Activated CD8-positive, alpha-beta T cell treated with anti-CD3 and anti-CD28 coated beads for 36 hours (primary cell): ENCODE measurements around the gene HACD2. TPM values are rescaled to one million over a fixed set of nuclear protein-coding genes. Genes with fewer than 3 reads are reported as not detected.

Experiments
- ATAC-seq: fragments of 200-7000 bp; cut with Tn5 transposase; one replicate; pipeline ENCODE4 v1.10.0; 2021; ENCODE audit warnings: mild to moderate bottlenecking, moderate library complexity
- CTCF ChIA-PET: fragments of 350-600 bp; sonication (Branson Sonifier 250); formaldehyde crosslinking; loops from one replicate; lab custom pipeline; 2021; ENCODE audit warnings: antibody characterized with exemption; lab: Charles Lee
- POLR2A ChIA-PET: fragments of 350-600 bp; sonication (Branson Sonifier 250); formaldehyde crosslinking; loops from one replicate; lab custom pipeline; 2021; ENCODE audit warnings: antibody characterized with exemption; lab: Charles Lee
- DNase-seq: peaks from one replicate; pipeline ENCODE4 v3.0.0-alpha.2; 2020
- H3K27ac Mint-ChIP-seq: one replicate; pipeline ENCODE4 v1.8.0; 2021; ENCODE audit warnings: mild to moderate bottlenecking, mixed read lengths
- H3K27me3 Mint-ChIP-seq: one replicate; pipeline ENCODE4 v1.8.0; 2021; ENCODE audit warnings: mixed read lengths
- H3K36me3 Mint-ChIP-seq: one replicate; pipeline ENCODE4 v1.8.0; 2021; ENCODE audit warnings: low read depth, mixed read lengths
- H3K4me1 Mint-ChIP-seq: one replicate; pipeline ENCODE4 v1.8.0; 2021; ENCODE audit warnings: low read depth, mixed read lengths
- H3K4me3 Mint-ChIP-seq: one replicate; pipeline ENCODE4 v1.8.0; 2021; ENCODE audit warnings: mild to moderate bottlenecking, moderate library complexity, mixed read lengths
- H3K9me3 Mint-ChIP-seq: one replicate; pipeline ENCODE4 v1.8.0; 2021; ENCODE audit warnings: mixed read lengths
- intact Hi-C: fragments of 100-400 bp; cut with micrococcal nuclease; formaldehyde crosslinking; loops from one replicate; pipeline ENCODE4 v1.10.0; 2022
- total RNA-seq, 2 experiments: library from RNA; stranded (reverse); gene quantifications; one replicate each; pipeline ENCODE4 v1.2.3, GENCODE V29; 2021
- TF ChIP-seq, protein P1 (sequence below): fragments of 200-600 bp; IDR thresholded peaks from one replicate; pipeline ENCODE4 v1.8.0; 2022; ENCODE audit warnings: antibody characterized with exemption, mild to moderate bottlenecking

HACD2 gene
- total RNA-seq, 2 experiments from 2014 or later: 25.1 to 26.9 TPM

DNA sequence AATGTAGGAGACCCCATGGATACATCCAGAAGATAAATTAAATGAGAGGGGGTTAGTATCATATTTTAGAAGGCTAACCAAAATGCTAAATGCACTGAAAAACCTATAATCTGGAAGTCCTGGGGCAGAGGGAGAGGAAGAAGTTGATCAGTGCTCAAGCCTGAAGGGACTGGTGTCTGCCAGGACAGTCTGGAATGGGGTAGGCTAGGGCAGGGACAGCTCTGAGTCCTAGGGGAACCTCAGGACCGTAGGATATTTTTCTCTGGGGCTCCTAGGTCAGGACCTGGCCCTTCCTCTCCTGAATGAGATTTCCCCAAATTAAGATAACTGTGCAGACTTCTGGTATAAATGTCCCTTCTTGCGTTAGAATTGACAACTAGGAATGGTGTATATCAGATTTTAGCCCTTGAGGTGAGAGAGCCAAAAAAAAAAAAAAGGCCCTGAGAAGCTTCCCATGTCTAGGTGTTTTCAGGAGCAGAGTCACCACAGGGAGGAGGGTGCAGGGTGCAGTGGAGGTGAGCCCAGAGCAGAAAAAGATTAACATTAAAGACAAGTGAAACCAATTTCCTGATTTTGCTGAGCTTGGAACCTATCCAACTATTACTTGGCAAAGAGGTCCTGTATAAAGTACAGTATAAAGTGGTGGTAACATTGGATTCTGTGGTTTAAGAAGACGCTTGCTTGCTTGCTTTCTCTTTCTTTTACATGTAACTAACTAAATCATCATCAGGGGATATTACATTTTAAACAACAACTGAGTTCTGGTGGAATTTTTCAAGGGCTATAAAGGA lies 63.5 kb downstream of the HACD2 start:
- no peak overlapping the region for H3K27ac Mint-ChIP-seq
- H3K9me3 Mint-ChIP-seq: no peaks in the 10 kb centered on the region
- ATAC-seq: no peak
- H3K36me3 Mint-ChIP-seq: peaks cover 21% of the 10 kb centered on the region
- DNase-seq: no peak
- H3K4me1 Mint-ChIP-seq: peaks cover 43% of the 10 kb centered on the region
- ChIA-PET CTCF (interaction anchor here (0.9 to 1.7 kb wide), 5 partner anchors 10 to 41 kb away, joined by 3 to 6 read pairs (median 3); no protein-coding TSS in a partner anchor), POLR2A (no interaction called here)
- TF ChIP-seq, protein P1, sequence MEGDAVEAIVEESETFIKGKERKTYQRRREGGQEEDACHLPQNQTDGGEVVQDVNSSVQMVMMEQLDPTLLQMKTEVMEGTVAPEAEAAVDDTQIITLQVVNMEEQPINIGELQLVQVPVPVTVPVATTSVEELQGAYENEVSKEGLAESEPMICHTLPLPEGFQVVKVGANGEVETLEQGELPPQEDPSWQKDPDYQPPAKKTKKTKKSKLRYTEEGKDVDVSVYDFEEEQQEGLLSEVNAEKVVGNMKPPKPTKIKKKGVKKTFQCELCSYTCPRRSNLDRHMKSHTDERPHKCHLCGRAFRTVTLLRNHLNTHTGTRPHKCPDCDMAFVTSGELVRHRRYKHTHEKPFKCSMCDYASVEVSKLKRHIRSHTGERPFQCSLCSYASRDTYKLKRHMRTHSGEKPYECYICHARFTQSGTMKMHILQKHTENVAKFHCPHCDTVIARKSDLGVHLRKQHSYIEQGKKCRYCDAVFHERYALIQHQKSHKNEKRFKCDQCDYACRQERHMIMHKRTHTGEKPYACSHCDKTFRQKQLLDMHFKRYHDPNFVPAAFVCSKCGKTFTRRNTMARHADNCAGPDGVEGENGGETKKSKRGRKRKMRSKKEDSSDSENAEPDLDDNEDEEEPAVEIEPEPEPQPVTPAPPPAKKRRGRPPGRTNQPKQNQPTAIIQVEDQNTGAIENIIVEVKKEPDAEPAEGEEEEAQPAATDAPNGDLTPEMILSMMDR: no peak
- intact Hi-C loops: no loop called here
- no peaks in the 10 kb centered on the region for H3K27me3 Mint-ChIP-seq
- no peak overlapping the region for H3K4me3 Mint-ChIP-seq

DNA sequence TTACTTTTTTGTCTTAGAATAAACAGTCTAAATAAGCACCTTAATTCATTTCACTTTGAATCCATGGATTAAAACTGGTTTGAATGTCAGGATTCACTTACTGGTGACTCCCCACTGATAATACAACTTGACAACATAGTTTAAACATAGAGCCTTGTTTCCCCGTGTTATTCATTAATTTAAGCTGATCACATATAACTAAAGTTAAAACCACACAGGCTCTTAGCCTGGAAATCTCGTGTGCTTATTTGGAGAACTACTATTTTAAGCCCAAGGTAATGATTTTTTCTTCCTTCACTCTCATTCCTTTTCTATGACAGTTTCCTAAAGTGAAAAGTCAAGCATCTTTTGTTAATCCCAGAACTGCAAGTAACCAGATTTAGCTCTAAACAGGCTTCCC lies 64.2 kb downstream of the HACD2 start:
- TF ChIP-seq, protein P1: no peak
- no peaks in the 10 kb centered on the region for H3K27me3 Mint-ChIP-seq
- H3K4me1 Mint-ChIP-seq: peaks cover 37% of the 10 kb centered on the region
- no peaks in the 10 kb centered on the region for H3K9me3 Mint-ChIP-seq
- ChIA-PET POLR2A (no interaction called here), CTCF (interaction anchor here (0.9 to 1.5 kb wide), 3 partner anchors 10 to 41 kb away, joined by 3 to 6 read pairs (median 3); no protein-coding TSS in a partner anchor)
- no peak overlapping the region for H3K27ac Mint-ChIP-seq
- no peak for ATAC-seq
- H3K36me3 Mint-ChIP-seq: peaks cover 19% of the 10 kb centered on the region
- H3K4me3 Mint-ChIP-seq: no peak overlapping the region
- DNase-seq: no peak
- intact Hi-C loops: no loop called here

DNA sequence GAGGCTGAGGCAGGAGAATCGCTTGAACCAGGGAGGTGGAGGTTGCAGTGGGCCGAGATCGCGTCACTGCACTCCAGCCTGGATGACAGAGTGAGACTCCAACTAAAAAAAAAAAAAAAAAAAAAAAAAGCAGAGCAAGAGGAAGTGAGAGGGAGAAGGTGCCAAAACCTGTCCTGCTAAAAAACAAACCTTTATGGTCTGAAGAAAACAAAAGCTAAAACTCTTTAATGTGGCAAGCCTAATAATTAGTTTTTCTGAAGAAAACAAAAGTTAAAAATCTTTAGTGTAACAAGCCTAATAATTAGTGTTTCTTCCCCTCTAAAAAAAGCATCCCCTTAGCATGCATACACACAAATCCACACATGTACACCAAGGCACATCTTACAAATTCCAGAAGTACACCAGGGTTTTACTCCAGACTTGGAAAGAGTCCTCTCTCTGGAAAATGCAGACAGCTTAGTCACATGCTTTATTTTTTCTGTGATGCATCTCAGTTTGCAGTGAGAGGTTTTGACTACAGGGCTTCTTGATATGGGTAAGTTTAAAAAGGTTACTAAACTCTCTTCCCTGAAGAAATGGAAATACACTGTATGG lies 65.9 kb downstream of the HACD2 start:
- Mint-ChIP-seq H3K9me3 (no peaks in the 10 kb centered on the region), H3K4me1 (peaks cover 23% of the 10 kb centered on the region), H3K36me3 (peaks cover 14% of the 10 kb centered on the region), H3K27ac (no peak overlapping the region), H3K27me3 (no peaks in the 10 kb centered on the region), H3K4me3 (no peak overlapping the region)
- ATAC-seq (no peak), DNase-seq (no peak)
- CTCF ChIA-PET: interaction anchor here (0.9 kb wide), 1 partner anchor 14 kb away, joined by 3 read pairs; no protein-coding TSS in a partner anchor
- POLR2A ChIA-PET: no interaction called here
- intact Hi-C loops: no loop called here
- TF ChIP-seq, protein P1: no peak

DNA sequence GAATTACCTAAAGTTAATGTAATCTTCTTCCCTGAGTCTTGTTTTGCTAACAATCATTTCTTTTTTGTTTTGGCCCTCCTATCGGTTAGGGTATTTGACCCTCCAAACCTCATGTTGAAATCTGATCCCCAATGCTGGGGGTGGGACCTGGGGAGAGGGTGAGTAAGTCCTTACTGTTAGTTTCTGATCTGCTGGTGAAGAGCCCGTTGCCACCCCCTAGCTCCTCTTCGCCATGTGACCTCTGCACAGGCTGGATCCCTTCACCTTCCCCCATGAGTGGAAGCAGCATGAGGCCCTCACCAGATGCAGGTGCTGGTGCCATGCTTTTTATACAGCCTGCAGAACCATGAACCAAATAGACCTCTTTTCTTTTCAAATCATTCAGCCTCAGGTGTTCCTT lies 73.1 kb downstream of the HACD2 start:
- H3K36me3 Mint-ChIP-seq: peaks cover 17% of the 10 kb centered on the region
- ATAC-seq (no peak), DNase-seq (no peak)
- no peaks in the 10 kb centered on the region for H3K4me1 Mint-ChIP-seq
- POLR2A ChIA-PET: no interaction called here
- H3K27ac Mint-ChIP-seq: no peak overlapping the region
- TF ChIP-seq, protein P1: no peak
- H3K27me3 Mint-ChIP-seq: no peaks in the 10 kb centered on the region
- CTCF ChIA-PET: no interaction called here
- H3K4me3 Mint-ChIP-seq: no peak overlapping the region
- intact Hi-C loops: no loop called here
- no peaks in the 10 kb centered on the region for H3K9me3 Mint-ChIP-seq

DNA sequence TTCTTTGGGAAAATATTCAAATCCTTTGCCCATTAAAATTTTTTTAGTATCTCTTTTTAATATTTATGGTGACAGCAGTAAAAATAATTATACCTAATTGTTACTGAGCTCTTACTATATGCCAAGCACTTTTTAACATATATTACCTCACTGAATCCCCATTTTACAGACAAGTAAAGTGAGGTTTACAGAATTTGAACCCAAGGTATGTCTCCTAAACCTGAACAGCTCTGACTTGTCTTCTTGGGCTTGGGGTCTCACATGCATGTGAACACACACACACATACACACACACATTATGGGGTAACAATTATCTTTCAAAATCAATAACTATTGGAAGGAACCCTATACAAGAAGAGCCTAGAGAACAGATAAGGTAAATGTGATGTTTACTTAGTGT lies 73.8 kb downstream of the HACD2 start:
- Mint-ChIP-seq H3K27ac (no peak overlapping the region), H3K4me1 (no peaks in the 10 kb centered on the region), H3K9me3 (no peaks in the 10 kb centered on the region), H3K27me3 (no peaks in the 10 kb centered on the region), H3K36me3 (peaks cover 18% of the 10 kb centered on the region), H3K4me3 (no peak overlapping the region)
- ChIA-PET POLR2A (interaction anchor here (0.6 kb wide), 1 partner anchor 174 kb away, joined by 3 read pairs; no protein-coding TSS in a partner anchor), CTCF (interaction anchor here (0.9 kb wide), 1 partner anchor 10 kb away, joined by 3 read pairs; no protein-coding TSS in a partner anchor)
- ATAC-seq (no peak), DNase-seq (no peak)
- TF ChIP-seq, protein P1: no peak
- intact Hi-C loops: no loop called here
